Activated naive CD4-positive, alpha-beta T cell treated with anti-CD3 and anti-CD28 coated beads, Interleukin-2, amount 50 U/mL, for 24 hours (primary cell): ENCODE results near the gene LATS2.
"Not testable (repeated sequence)": the region's sequence is repeated elsewhere in the genome, so short reads cannot be mapped to it uniquely, and the experiment has no call there.

Source experiments
- H3K27ac Mint-ChIP-seq: one replicate; pipeline ENCODE4 v1.8.0; 2021; ENCODE audit warnings: mild to moderate bottlenecking, mixed read lengths
- H3K27me3 Mint-ChIP-seq: one replicate; pipeline ENCODE4 v1.8.0; 2021; ENCODE audit warnings: mixed read lengths
- H3K36me3 Mint-ChIP-seq: one replicate; pipeline ENCODE4 v1.8.0; 2021; ENCODE audit warnings: mixed read lengths
- H3K4me1 Mint-ChIP-seq: one replicate; pipeline ENCODE4 v1.8.0; 2021; ENCODE audit warnings: mixed read lengths
- H3K4me3 Mint-ChIP-seq: one replicate; pipeline ENCODE4 v1.8.0; 2021; ENCODE audit warnings: mild to moderate bottlenecking, mixed read lengths
- H3K9me3 Mint-ChIP-seq: one replicate; pipeline ENCODE4 v1.8.0; 2021; ENCODE audit warnings: mixed read lengths

The LATS2 gene

DNA sequence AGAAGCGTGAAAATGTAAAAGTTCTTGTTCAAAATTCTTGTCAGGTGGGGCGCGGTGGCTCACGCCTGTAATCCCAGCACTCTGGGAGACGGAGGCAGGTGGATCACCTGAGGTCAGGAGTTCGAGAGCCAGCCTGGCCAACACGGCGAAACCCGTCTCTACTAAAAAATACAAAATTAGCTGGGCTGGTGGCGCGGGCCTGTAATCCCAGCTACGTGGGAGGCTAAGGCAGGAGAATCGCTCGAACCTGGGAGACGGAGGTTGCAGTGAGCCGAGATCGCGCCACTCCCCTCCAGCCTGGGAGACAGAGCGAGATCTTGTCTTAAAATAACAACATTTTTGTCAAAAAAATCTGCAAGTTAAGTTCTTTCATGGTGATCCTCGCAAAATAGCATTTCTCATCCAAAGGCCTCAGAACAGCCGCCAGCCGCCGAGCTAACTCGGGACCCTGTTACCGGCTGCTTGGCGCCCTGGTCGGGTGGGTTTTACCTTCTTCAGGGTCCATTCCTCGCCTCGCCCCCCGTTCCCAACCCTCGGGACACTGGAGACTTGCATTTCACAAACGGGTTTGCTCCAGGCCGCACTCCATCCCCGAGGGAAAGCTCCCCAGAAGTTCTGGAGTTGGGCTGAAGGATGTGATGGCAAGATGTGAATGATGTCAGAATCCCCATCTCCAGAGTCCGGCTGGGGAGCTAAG lies 1.6 kb downstream of the LATS2 start:
- no peaks in the 10 kb centered on the region for H3K36me3 Mint-ChIP-seq
- H3K27me3 Mint-ChIP-seq: peaks cover 26% of the 10 kb centered on the region
- H3K4me1 Mint-ChIP-seq: no peaks in the 10 kb centered on the region
- H3K9me3 Mint-ChIP-seq: no peaks in the 10 kb centered on the region
- H3K27ac Mint-ChIP-seq: no peak overlapping the region
- peak overlapping the region; percentile 71 for H3K4me3 Mint-ChIP-seq

GRCh38 chr13:21058361-21058760 lies 3.0 kb downstream of the LATS2 start:
- Mint-ChIP-seq H3K27me3 (peaks cover 23% of the 10 kb centered on the region), H3K4me1 (no peaks in the 10 kb centered on the region), H3K9me3 (no peaks in the 10 kb centered on the region), H3K4me3 (no peak overlapping the region), H3K27ac (no peak overlapping the region), H3K36me3 (no peaks in the 10 kb centered on the region)

- no peak overlapping the region for H3K4me3 Mint-ChIP-seq
- no peaks in the 10 kb centered on the region for H3K36me3 Mint-ChIP-seq
- H3K27ac Mint-ChIP-seq: no peak overlapping the region
- no peaks in the 10 kb centered on the region for H3K4me1 Mint-ChIP-seq
- no peaks in the 10 kb centered on the region for H3K9me3 Mint-ChIP-seq
- peaks cover 16% of the 10 kb centered on the region for H3K27me3 Mint-ChIP-seq
Observed at GRCh38 chr13:21055511-21056045, 5.8 kb downstream of the LATS2 start.

DNA sequence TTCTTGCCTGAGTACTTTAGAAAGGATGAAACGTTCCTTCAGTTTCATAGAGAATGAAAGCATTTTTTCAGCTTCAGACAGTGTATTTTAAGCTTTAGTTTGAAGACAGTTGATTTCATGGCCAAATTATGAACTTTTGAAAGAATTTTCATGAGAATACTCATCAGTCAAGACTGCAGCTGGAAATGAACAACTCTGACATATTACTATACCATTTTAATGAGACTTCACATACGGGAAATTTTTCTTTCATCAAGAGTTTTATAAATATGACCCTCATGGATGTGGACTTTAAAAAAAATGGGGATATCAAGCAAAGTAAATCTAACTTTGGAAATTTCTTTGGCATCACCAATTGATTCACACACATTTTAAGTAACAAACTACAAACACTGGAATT lies 6.4 kb downstream of the LATS2 start:
- Mint-ChIP-seq H3K9me3 (no peaks in the 10 kb centered on the region), H3K27ac (no peak overlapping the region), H3K27me3 (peaks cover 16% of the 10 kb centered on the region), H3K4me3 (no peak overlapping the region), H3K36me3 (no peaks in the 10 kb centered on the region), H3K4me1 (no peaks in the 10 kb centered on the region)

DNA sequence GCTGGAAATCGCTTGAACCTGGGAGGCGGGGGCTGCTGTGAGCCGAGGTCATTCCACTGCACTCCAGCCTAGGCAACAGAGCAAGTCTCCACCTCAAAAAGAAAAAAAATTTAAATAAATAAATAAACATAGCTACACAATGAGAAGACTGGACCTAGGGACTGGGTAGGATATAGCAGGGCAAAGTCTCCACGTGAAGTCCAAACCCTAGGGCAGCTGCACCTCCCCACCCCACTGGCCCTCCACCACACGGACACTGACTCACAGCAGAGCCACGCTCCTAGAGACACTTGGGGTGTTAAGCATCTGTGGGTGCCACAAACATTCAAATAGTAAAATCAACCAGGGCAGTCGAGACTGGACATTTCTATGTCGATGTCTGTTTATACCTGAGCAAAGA lies 7.1 kb downstream of the LATS2 start:
- H3K4me3 Mint-ChIP-seq: no peak overlapping the region
- H3K9me3 Mint-ChIP-seq: no peaks in the 10 kb centered on the region
- H3K27me3 Mint-ChIP-seq: peaks cover 15% of the 10 kb centered on the region
- no peaks in the 10 kb centered on the region for H3K4me1 Mint-ChIP-seq
- no peak overlapping the region for H3K27ac Mint-ChIP-seq
- no peaks in the 10 kb centered on the region for H3K36me3 Mint-ChIP-seq

- peaks cover 10% of the 10 kb centered on the region for H3K27me3 Mint-ChIP-seq
- H3K36me3 Mint-ChIP-seq: no peaks in the 10 kb centered on the region
- H3K27ac Mint-ChIP-seq: no peak overlapping the region
- H3K4me1 Mint-ChIP-seq: no peaks in the 10 kb centered on the region
- H3K9me3 Mint-ChIP-seq: no peaks in the 10 kb centered on the region
- H3K4me3 Mint-ChIP-seq: no peak overlapping the region
Observed at GRCh38 chr13:21053231-21053630, 8.2 kb downstream of the LATS2 start.

- Mint-ChIP-seq H3K27me3 (peaks cover 7% of the 10 kb centered on the region), H3K36me3 (no peaks in the 10 kb centered on the region), H3K4me3 (no peak overlapping the region), H3K9me3 (no peaks in the 10 kb centered on the region), H3K27ac (no peak overlapping the region), H3K4me1 (no peaks in the 10 kb centered on the region)
Observed at GRCh38 chr13:21051675-21052074, 9.7 kb downstream of the LATS2 start.

GRCh38 chr13:21050288-21051197 lies 10.8 kb downstream of the LATS2 start:
- H3K4me1 Mint-ChIP-seq: no peaks in the 10 kb centered on the region
- H3K4me3 Mint-ChIP-seq: no peak overlapping the region
- H3K27ac Mint-ChIP-seq: no peak overlapping the region
- no peaks in the 10 kb centered on the region for H3K9me3 Mint-ChIP-seq
- peaks cover 3% of the 10 kb centered on the region for H3K27me3 Mint-ChIP-seq
- H3K36me3 Mint-ChIP-seq: no peaks in the 10 kb centered on the region

- H3K36me3 Mint-ChIP-seq, H3K27ac Mint-ChIP-seq, H3K27me3 Mint-ChIP-seq, H3K4me1 Mint-ChIP-seq, H3K9me3 Mint-ChIP-seq, H3K4me3 Mint-ChIP-seq: not testable (repeated sequence)
Observed at GRCh38 chr13:21049731-21050130, 11.7 kb downstream of the LATS2 start.

- Mint-ChIP-seq H3K36me3 (no peaks in the 10 kb centered on the region), H3K4me3 (no peak overlapping the region), H3K27ac (no peak overlapping the region), H3K27me3 (peaks cover 6% of the 10 kb centered on the region), H3K4me1 (no peaks in the 10 kb centered on the region), H3K9me3 (no peaks in the 10 kb centered on the region)
Observed at GRCh38 chr13:21048901-21049698, 12.3 kb downstream of the LATS2 start.

GRCh38 chr13:21047591-21048282 lies 13.6 kb downstream of the LATS2 start:
- Mint-ChIP-seq H3K36me3 (no peaks in the 10 kb centered on the region), H3K4me3 (no peak overlapping the region), H3K4me1 (no peaks in the 10 kb centered on the region), H3K27ac (no peak overlapping the region), H3K27me3 (peaks cover 5% of the 10 kb centered on the region), H3K9me3 (no peaks in the 10 kb centered on the region)

- no peaks in the 10 kb centered on the region for H3K4me1 Mint-ChIP-seq
- no peaks in the 10 kb centered on the region for H3K9me3 Mint-ChIP-seq
- H3K27me3 Mint-ChIP-seq: peaks cover 5% of the 10 kb centered on the region
- H3K4me3 Mint-ChIP-seq: no peak overlapping the region
- no peak overlapping the region for H3K27ac Mint-ChIP-seq
- no peaks in the 10 kb centered on the region for H3K36me3 Mint-ChIP-seq
Observed at GRCh38 chr13:21047087-21047486, 14.3 kb downstream of the LATS2 start.

DNA sequence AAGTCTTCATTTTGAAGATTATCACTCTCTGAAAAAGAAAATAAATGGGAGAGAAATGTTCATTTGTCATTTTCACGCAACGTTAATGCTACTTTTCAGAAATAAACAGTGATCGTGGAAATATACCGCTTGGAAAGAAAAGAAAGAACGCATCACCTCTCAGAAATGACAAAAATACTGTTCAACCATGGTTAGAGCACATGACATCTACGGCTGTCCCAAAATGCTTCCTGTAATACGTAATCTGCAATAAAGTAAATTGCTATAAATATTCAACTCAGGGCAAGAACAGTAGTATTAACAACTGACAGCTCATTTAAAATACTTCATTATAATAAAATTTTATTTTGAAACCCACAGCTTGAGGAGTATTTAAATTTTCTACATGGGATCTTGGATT lies 15.2 kb downstream of the LATS2 start:
- no peak overlapping the region for H3K27ac Mint-ChIP-seq
- no peaks in the 10 kb centered on the region for H3K9me3 Mint-ChIP-seq
- H3K4me3 Mint-ChIP-seq: no peak overlapping the region
- no peaks in the 10 kb centered on the region for H3K4me1 Mint-ChIP-seq
- H3K36me3 Mint-ChIP-seq: no peaks in the 10 kb centered on the region
- H3K27me3 Mint-ChIP-seq: peaks cover 4% of the 10 kb centered on the region

DNA sequence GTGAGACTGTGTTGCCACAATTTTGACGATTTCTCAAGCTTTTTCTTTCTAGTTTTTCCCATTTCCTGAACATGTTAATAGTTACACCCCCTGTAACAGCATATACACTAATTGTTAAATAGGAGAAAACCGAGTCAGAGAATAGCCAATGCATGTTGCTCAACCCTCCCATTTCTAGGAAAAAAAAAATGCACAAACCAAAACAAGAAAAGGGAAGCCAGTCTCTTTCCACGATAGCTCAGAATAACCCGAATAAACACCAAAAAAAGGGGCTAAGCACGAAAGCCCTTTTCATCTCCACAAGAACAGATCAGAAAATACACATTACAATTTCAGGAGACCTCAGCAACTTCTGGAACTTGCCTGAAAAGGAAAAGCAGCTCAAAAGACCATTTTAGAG lies 16.3 kb downstream of the LATS2 start:
- Mint-ChIP-seq H3K4me3 (no peak overlapping the region), H3K4me1 (no peaks in the 10 kb centered on the region), H3K27me3 (peaks cover 4% of the 10 kb centered on the region), H3K27ac (no peak overlapping the region), H3K36me3 (no peaks in the 10 kb centered on the region), H3K9me3 (no peaks in the 10 kb centered on the region)

GRCh38 chr13:21043898-21044297 lies 17.5 kb downstream of the LATS2 start:
- no peaks in the 10 kb centered on the region for H3K36me3 Mint-ChIP-seq
- peaks cover 7% of the 10 kb centered on the region for H3K4me1 Mint-ChIP-seq
- no peaks in the 10 kb centered on the region for H3K9me3 Mint-ChIP-seq
- no peak overlapping the region for H3K27ac Mint-ChIP-seq
- no peak overlapping the region for H3K4me3 Mint-ChIP-seq
- H3K27me3 Mint-ChIP-seq: peaks cover 4% of the 10 kb centered on the region
